CD4-positive, CD25-positive, alpha-beta regulatory T cell (primary cell): ENCODE results near the gene PRKG1. TPM values are rescaled to one million over a fixed set of nuclear protein-coding genes. Genes with fewer than 3 reads are reported as not detected.
"Not testable (repeated sequence)": the region's sequence is repeated elsewhere in the genome, so short reads cannot be mapped to it uniquely, and the experiment has no call there.

Source experiments
- ATAC-seq, 2 donors: fragments of 150-1000 bp; cut with Tn5 transposase; one replicate each; pipeline ENCODE4 v1.10.0; 2021; ENCODE audit warnings: low read depth in 2 of 2, moderate number of reproducible peaks in 2 of 2, moderate library complexity in 1 of 2
- DNase-seq, 3 donors: peaks; one replicate each; pipeline versions ENCODE4 v3.0.0 to v3.0.0-alpha.2; 2012 to 2022; ENCODE audit warnings: mixed read lengths in 1 of 3
- H3K27ac ChIP-seq: one replicate; pipeline ENCODE4 v1.7.0; 2013; ENCODE audit warnings: mild to moderate bottlenecking, low read length; ENCODE audit not compliant: insufficient read depth, poor library complexity, severe bottlenecking
- H3K27me3 ChIP-seq: one replicate; pipeline ENCODE4 v1.7.0; 2013; ENCODE audit warnings: low read length; ENCODE audit not compliant: control insufficient read depth, insufficient read depth
- H3K36me3 ChIP-seq: one replicate; pipeline ENCODE4 v1.7.0; 2013; ENCODE audit warnings: mild to moderate bottlenecking, low read length, moderate library complexity; ENCODE audit not compliant: control insufficient read depth, insufficient read depth
- H3K4me1 ChIP-seq: 2 replicates; pipeline ENCODE4 v1.7.0; 2013; ENCODE audit warnings: mild to moderate bottlenecking, low read length; ENCODE audit not compliant: insufficient read depth, control insufficient read depth, poor library complexity, severe bottlenecking
- H3K4me3 ChIP-seq: one replicate; pipeline ENCODE4 v1.7.0; 2013; ENCODE audit warnings: low read depth, mild to moderate bottlenecking, low read length, moderate library complexity
- H3K9me3 ChIP-seq, 2 experiments: 1 replicate in 1 of 2; 2 replicates in 1 of 2; pipeline ENCODE4 v1.7.0; 2013; ENCODE audit warnings: low read length in 2 of 2, mild to moderate bottlenecking in 1 of 2, moderate library complexity in 1 of 2; ENCODE audit not compliant: control insufficient read depth in 2 of 2
- H3K27ac Mint-ChIP-seq, 3 donors: one replicate each; pipeline ENCODE4 v1.8.0; 2020 to 2022; ENCODE audit warnings: mild to moderate bottlenecking in 3 of 3, mixed read lengths in 3 of 3, moderate library complexity in 2 of 3
- H3K27me3 Mint-ChIP-seq: one replicate; pipeline ENCODE4 v1.8.0; 2022; ENCODE audit warnings: mild to moderate bottlenecking, mixed read lengths
- H3K36me3 Mint-ChIP-seq: one replicate; pipeline ENCODE4 v1.8.0; 2020; ENCODE audit warnings: mixed read lengths
- H3K4me1 Mint-ChIP-seq, 4 donors: one replicate each; pipeline ENCODE4 v1.8.0; 2020 to 2022; ENCODE audit warnings: mixed read lengths in 4 of 4, mild to moderate bottlenecking in 1 of 4
- H3K4me3 Mint-ChIP-seq, 4 donors: one replicate each; pipeline ENCODE4 v1.8.0; 2020 to 2022; ENCODE audit warnings: mild to moderate bottlenecking in 4 of 4, mixed read lengths in 4 of 4, moderate library complexity in 3 of 4
- H3K9me3 Mint-ChIP-seq, 7 donors: one replicate each; pipeline ENCODE4 v1.8.0; 2020 to 2022; ENCODE audit warnings: mixed read lengths in 7 of 7, mild to moderate bottlenecking in 3 of 7, moderate library complexity in 2 of 7
- polyA plus RNA-seq, 4 donors: library from polyadenylated mRNA; unstranded; fragments of 300-500 nt; fragmentation: Illumina TruSeq; gene quantifications; one replicate each; pipeline ENCODE4 v1.2.3, GENCODE V29; 2021
- total RNA-seq: library from RNA; stranded (reverse); gene quantifications from one replicate; pipeline ENCODE4 v1.2.3, GENCODE V29; 2022

PRKG1 gene
- total and polyA plus RNA-seq, 5 donors from 2014 or later = 0.30 TPM; not detected in 4

GRCh38 chr10:51445588-51445987 is 371.3 kb downstream of the PRKG1 start:
- no peaks in the 10 kb centered on the region for H3K4me1 Mint-ChIP-seq
- Histone ChIP-seq H3K4me3 (no peak overlapping the region), H3K4me1 (no peaks in the 10 kb centered on the region), H3K36me3 (no peaks in the 10 kb centered on the region), H3K27ac (no peak overlapping the region), H3K27me3 (no peaks in the 10 kb centered on the region), H3K9me3 (no peaks in the 10 kb centered on the region)
- ATAC-seq (no peak), DNase-seq (no peak)
- H3K27me3 Mint-ChIP-seq = no peaks in the 10 kb centered on the region
- no peak overlapping the region for H3K4me3 Mint-ChIP-seq
- no peak overlapping the region for H3K27ac Mint-ChIP-seq
- H3K36me3 Mint-ChIP-seq = no peaks in the 10 kb centered on the region
- H3K9me3 Mint-ChIP-seq = peaks cover 0 to 3% (median 0%) of the 10 kb centered on the region in 7 donors

- H3K9me3 Mint-ChIP-seq = peaks cover 0 to 3% (median 0%) of the 10 kb centered on the region in 7 donors
- no peak for ATAC-seq
Measured at GRCh38 chr10:51447119-51447518, 372.8 kb downstream of the PRKG1 start.

GRCh38 chr10:51455762-51456161 is 381.5 kb downstream of the PRKG1 start:
- not testable (repeated sequence) for H3K9me3 Mint-ChIP-seq, H3K27ac Mint-ChIP-seq, ATAC-seq, H3K27me3 Mint-ChIP-seq, H3K4me3 Mint-ChIP-seq, H3K36me3 Mint-ChIP-seq, H3K4me1 ChIP-seq, H3K36me3 ChIP-seq, H3K27ac ChIP-seq, H3K4me3 ChIP-seq, H3K9me3 ChIP-seq, H3K27me3 ChIP-seq, H3K4me1 Mint-ChIP-seq, DNase-seq

More at GRCh38 chr10:51447119-51447518, 372.8 kb downstream of the PRKG1 start:
- no peaks in the 10 kb centered on the region for H3K4me1 ChIP-seq
- H3K9me3 ChIP-seq = no peaks in the 10 kb centered on the region
- H3K27ac ChIP-seq = no peak overlapping the region
- Mint-ChIP-seq H3K4me3 (no peak overlapping the region), H3K27me3 (no peaks in the 10 kb centered on the region), H3K36me3 (no peaks in the 10 kb centered on the region), H3K4me1 (no peaks in the 10 kb centered on the region), H3K27ac (no peak overlapping the region)
- H3K27me3 ChIP-seq = no peaks in the 10 kb centered on the region
- no peak overlapping the region for H3K4me3 ChIP-seq
- H3K36me3 ChIP-seq = no peaks in the 10 kb centered on the region
- no peak for DNase-seq

GRCh38 chr10:51459476-51459875 is 385.2 kb downstream of the PRKG1 start:
- Histone ChIP-seq H3K27ac (no peak overlapping the region), H3K4me1 (no peaks in the 10 kb centered on the region), H3K9me3 (no peaks in the 10 kb centered on the region), H3K36me3 (no peaks in the 10 kb centered on the region), H3K27me3 (no peaks in the 10 kb centered on the region), H3K4me3 (no peak overlapping the region)
- no peaks in the 10 kb centered on the region for H3K36me3 Mint-ChIP-seq
- DNase-seq (no peak), ATAC-seq (no peak)
- peaks cover 0 to 7% (median 2%) of the 10 kb centered on the region in 7 donors for H3K9me3 Mint-ChIP-seq
- no peaks in the 10 kb centered on the region for H3K27me3 Mint-ChIP-seq
- no peaks in the 10 kb centered on the region for H3K4me1 Mint-ChIP-seq
- H3K4me3 Mint-ChIP-seq = no peak overlapping the region
- no peak overlapping the region for H3K27ac Mint-ChIP-seq

- H3K27me3 Mint-ChIP-seq = no peaks in the 10 kb centered on the region
Measured at GRCh38 chr10:51462076-51462779, 387.9 kb downstream of the PRKG1 start.

GRCh38 chr10:51468424-51468823 is 394.1 kb downstream of the PRKG1 start:
- no peak overlapping the region for H3K4me3 ChIP-seq
- ATAC-seq = no peak
- no peaks in the 10 kb centered on the region for H3K9me3 Mint-ChIP-seq

More at GRCh38 chr10:51462076-51462779, 387.9 kb downstream of the PRKG1 start:
- no peaks in the 10 kb centered on the region for H3K4me1 ChIP-seq
- H3K36me3 Mint-ChIP-seq = no peaks in the 10 kb centered on the region
- H3K27ac ChIP-seq = no peak overlapping the region
- no peaks in the 10 kb centered on the region for H3K9me3 ChIP-seq
- no peaks in the 10 kb centered on the region for H3K36me3 ChIP-seq
- H3K4me3 Mint-ChIP-seq = no peak overlapping the region
- H3K9me3 Mint-ChIP-seq = no peaks in the 10 kb centered on the region
- DNase-seq = no peak
- no peak for ATAC-seq
- H3K27ac Mint-ChIP-seq = no peak overlapping the region
- H3K27me3 ChIP-seq = no peaks in the 10 kb centered on the region
- H3K4me3 ChIP-seq = no peak overlapping the region
- no peaks in the 10 kb centered on the region for H3K4me1 Mint-ChIP-seq

GRCh38 chr10:51469686-51470085 is 395.4 kb downstream of the PRKG1 start:
- no peak overlapping the region for H3K27ac ChIP-seq
- no peaks in the 10 kb centered on the region for H3K36me3 ChIP-seq
- Mint-ChIP-seq H3K4me3 (no peak overlapping the region), H3K27me3 (no peaks in the 10 kb centered on the region), H3K27ac (no peak overlapping the region), H3K36me3 (no peaks in the 10 kb centered on the region), H3K9me3 (no peaks in the 10 kb centered on the region), H3K4me1 (no peaks in the 10 kb centered on the region)
- H3K4me1 ChIP-seq = no peaks in the 10 kb centered on the region
- no peak for DNase-seq
- ATAC-seq = no peak
- H3K4me3 ChIP-seq = no peak overlapping the region
- H3K27me3 ChIP-seq = no peaks in the 10 kb centered on the region
- no peaks in the 10 kb centered on the region for H3K9me3 ChIP-seq

More at GRCh38 chr10:51468424-51468823, 394.1 kb downstream of the PRKG1 start:
- no peak overlapping the region for H3K4me3 Mint-ChIP-seq
- Histone ChIP-seq H3K27ac (no peak overlapping the region), H3K9me3 (no peaks in the 10 kb centered on the region), H3K36me3 (no peaks in the 10 kb centered on the region), H3K27me3 (no peaks in the 10 kb centered on the region), H3K4me1 (no peaks in the 10 kb centered on the region)
- H3K27me3 Mint-ChIP-seq = no peaks in the 10 kb centered on the region
- H3K36me3 Mint-ChIP-seq = no peaks in the 10 kb centered on the region
- no peak for DNase-seq
- no peaks in the 10 kb centered on the region for H3K4me1 Mint-ChIP-seq
- H3K27ac Mint-ChIP-seq = no peak overlapping the region

GRCh38 chr10:51471271-51471670 is 397.0 kb downstream of the PRKG1 start:
- ATAC-seq = no peak
- Mint-ChIP-seq H3K27ac (no peak overlapping the region), H3K9me3 (no peaks in the 10 kb centered on the region), H3K4me1 (no peaks in the 10 kb centered on the region), H3K36me3 (no peaks in the 10 kb centered on the region), H3K4me3 (no peak overlapping the region), H3K27me3 (no peaks in the 10 kb centered on the region)
- no peak overlapping the region for H3K4me3 ChIP-seq
- H3K9me3 ChIP-seq = no peaks in the 10 kb centered on the region
- no peaks in the 10 kb centered on the region for H3K36me3 ChIP-seq
- H3K27ac ChIP-seq = no peak overlapping the region
- H3K27me3 ChIP-seq = no peaks in the 10 kb centered on the region
- no peak for DNase-seq
- no peaks in the 10 kb centered on the region for H3K4me1 ChIP-seq
